ENCODE measurements around the gene PRUNE2.

DNA sequence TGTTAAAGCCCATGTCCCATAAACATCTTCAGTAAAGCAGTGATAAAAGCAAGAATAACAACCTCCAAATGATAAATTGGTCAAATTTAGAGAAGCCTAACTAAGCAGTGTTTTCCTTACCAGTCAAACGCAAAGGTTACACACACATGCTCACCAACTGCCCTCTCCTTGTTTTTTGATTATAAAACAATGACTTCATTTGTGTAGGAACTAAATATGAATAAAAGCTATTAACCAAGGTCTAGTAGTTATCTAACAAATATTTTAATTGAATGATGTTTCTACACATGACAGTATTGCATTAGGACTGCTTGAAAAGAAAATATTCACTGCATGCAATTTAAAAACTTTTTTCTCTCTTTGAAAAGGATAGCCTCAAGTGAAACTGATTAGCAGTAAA, 105.0 kb downstream of the PRUNE2 start:
- TF ChIP-seq EZH2 (IDR thresholded peaks at IDR 0.05; ENCODE audit: borderline replicate concordance) (no peak), CTCF (IDR thresholded peaks at IDR 0.05; ENCODE audit: poor library complexity) (no peak), EZH2phosphoT487 (IDR thresholded peaks at IDR 0.05; ENCODE audit: low read depth, severe bottlenecking, unreplicated experiment) (no peak)

All from hepatocyte (in vitro differentiated cells).